Stimulated activated CD8-positive, alpha-beta memory T cell treated with anti-CD3 and anti-CD28 coated beads, Interleukin-15, amount 100 ng/mL, for 1 hour (primary cell): Measurements from ENCODE around the gene MYBL2.
A peak's percentile ranks its signal among the peaks of the same experiment; 100 is the strongest.

ENCODE experiments used
- DNase-seq: peaks from one replicate; pipeline ENCODE4 v3.0.0-alpha.2; 2020; ENCODE audit warnings: low read depth

Gene MYBL2

DNA sequence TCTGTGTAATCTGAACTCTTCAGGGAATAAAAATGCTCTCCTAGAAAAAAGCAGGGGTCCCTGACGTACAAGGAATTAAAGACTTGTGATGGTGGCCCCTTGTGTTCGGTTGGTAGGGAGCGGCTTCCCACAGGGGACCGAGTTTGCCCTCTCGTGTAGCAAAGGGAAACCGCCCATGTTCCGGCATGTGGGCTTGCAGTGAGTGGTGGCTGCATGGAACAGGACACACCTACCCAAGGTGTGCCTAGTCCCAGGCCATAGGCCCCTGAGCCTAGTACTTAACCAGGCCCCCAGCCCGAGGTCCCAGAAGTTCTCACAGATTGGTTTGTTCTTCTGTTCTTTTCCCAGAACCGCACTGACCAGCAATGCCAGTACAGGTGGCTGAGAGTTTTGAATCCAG lies 15.5 kb downstream of the MYBL2 start:
- no peak for DNase-seq

DNA sequence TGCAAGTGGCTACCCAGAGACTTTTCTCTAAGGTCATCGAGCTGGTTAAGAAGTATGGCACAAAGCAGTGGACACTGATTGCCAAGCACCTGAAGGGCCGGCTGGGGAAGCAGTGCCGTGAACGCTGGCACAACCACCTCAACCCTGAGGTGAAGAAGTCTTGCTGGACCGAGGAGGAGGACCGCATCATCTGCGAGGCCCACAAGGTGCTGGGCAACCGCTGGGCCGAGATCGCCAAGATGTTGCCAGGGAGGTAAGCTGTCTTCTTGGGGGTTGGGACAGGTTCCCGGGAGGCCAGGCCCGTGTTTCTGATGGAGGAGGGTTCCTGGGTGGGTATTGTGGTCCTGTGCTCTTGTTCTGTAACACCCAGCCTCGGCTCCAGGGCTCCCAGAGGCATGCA lies 19.9 kb downstream of the MYBL2 start:
- DNase-seq, result no peak

DNA sequence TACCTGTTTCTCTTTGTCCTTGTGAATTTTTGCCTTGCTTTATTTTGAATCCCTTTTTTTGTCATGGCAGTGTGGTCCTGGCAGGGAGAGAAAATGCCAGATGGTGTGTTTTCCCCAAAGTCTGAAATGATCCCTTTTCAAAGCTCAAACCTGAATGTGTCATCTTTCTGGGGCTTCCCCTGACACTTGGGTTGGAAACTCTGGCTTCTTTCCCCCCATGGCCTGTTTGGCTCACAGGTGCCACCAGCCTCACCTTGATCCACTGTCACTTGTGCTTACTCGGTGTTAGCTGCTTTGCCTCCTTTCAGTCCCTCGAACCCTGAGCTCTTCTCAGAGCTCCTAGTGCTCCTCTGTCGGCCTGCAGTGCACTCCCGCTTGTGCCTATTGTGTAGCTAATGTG lies 22.3 kb downstream of the MYBL2 start:
- no peak for DNase-seq

- no peak for DNase-seq
Observed at GRCh38 chr20:43690943-43691598, 24.2 kb downstream of the MYBL2 start.

DNA sequence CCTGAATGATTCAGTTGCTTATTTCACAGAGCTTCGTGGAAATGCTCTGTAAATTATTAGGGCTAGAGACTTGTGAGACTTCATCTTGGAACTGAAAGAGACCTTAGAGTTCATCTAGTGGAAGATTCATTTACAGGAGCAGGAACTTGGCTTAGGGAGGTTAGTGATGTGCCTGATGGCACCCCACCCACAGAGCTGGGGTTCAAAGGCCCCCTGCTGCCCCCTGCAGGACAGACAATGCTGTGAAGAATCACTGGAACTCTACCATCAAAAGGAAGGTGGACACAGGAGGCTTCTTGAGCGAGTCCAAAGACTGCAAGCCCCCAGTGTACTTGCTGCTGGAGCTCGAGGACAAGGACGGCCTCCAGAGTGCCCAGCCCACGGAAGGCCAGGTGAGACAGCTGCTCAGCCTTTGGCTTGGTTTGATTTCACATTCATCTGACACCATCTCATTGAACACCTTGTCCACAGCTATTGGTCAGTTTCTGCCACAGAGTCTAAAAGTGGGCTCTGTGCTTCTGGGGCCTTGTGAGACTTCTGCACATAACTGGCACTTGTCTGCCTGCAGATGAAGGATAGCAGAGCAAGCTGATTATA lies 25.1 kb downstream of the MYBL2 start:
- peak; percentile 14 for DNase-seq

DNA sequence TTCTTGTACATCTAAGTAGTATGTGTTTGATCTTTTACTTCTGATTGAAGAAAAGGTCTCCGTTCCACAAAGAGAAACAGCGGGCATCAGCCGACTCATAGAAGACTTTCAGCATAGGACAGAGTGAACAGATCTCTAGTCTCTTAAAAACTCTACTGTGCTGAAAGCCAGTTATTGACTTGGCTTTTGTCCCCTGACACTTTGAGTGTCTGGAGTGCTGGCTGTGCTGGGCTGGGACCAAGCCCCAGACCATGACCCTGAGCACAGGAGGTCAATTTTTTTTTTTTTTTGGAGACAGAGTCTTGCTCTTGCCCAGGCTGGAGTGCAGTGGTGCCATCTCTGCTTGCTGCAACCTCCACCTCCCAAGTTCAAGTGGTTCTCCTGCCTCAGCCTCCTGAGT lies 27.8 kb downstream of the MYBL2 start:
- no peak for DNase-seq

DNA sequence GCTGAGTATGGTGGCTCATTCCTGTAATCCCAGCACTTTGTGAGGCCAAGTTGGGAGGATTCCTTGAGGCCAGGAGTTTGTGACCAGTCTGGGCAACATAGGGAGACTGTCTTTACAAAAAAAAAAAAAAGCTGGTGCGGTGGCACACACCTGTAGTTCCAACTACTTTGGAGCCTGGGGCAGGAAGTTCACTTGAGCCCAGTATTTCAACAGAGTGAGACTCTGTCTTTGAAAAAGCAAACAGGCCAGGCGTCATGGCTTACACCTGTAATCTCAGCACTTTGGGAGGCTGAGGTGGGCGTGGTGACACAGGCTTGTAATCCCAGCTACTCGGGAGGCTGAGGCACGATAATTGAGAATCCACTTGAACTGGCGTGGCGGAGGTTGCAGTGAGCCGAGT lies 28.7 kb downstream of the MYBL2 start:
- no peak for DNase-seq

DNA sequence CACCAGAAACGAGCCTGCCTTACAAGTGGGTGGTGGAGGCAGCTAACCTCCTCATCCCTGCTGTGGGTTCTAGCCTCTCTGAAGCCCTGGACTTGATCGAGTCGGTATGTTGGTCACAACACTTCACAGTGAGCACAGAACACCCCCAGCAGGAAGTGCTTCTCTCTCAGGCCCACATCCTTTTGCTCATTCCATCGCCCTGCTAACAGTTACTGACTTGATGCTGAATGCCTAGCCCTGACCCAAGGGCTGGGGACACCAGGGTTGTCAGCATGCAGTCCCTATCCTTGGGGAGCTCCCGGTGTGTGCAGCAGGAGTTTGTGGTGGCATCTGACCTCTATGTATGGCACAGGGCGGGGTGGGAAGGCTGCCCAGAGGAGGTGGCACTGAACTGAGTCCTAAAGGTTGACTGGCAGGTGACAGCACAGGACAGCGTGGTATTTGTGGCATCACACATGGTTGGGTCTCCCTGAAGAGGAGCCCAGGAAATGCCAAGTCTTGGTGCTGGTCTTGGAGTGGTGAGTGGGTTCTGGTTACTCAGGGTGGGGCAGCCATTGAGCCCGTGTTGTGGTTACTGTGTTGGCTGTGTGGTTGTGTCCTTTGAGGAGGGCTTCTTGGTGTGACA lies 33.1 kb downstream of the MYBL2 start:
- DNase-seq, result no peak

DNA sequence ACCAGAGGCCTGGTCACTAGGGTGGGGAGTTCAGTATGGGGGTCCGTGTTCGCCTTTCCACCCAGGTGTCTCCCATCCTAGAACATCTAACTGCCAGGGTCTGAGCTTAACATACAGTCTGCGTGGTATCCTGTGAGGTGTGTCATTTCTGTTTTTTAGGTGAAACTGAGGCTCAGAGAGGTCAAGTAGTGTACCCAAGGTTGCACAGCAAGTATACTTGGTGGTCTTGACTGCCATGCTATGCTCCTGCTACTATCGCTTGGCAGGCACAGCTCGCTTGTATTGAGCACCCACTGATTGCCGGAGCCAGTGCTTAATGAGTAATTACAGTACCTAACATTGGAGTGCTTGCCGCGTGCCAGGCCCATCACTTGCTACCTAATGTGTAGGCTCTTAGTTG lies 33.7 kb downstream of the MYBL2 start:
- DNase-seq, result no peak

GRCh38 chr20:43702502-43702901 lies 35.6 kb downstream of the MYBL2 start:
- no peak for DNase-seq

GRCh38 chr20:43710370-43711044 lies 43.6 kb downstream of the MYBL2 start:
- DNase-seq, result no peak

DNA sequence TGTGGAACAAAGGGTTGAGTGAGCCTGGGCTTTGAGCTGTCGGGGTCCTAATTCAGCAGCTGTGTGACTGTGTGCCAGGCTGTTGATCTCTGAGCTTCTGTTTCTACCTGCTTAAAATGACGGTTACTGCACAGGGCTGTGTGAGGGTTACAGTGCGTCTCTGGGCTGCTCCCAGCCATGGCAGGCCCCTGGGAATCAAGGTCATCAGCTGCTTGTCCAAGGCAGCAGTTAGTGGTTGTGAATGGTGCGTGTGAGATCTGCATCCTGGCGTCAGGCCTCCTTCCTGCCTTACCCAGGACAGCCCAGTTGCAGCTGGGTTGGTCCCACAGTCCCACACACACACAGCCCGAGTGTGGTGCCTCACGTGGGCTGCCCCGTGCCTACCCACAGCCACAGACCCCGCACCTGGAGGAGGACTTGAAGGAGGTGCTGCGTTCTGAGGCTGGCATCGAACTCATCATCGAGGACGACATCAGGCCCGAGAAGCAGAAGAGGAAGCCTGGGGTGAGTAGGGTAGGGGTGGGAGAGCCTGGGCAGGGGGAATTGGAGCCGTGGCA lies 44.3 kb downstream of the MYBL2 start:
- no peak for DNase-seq

- no peak for DNase-seq
Observed at GRCh38 chr20:43715044-43715443, 48.1 kb downstream of the MYBL2 start.

GRCh38 chr20:43715511-43715910 lies 48.6 kb downstream of the MYBL2 start:
- no peak for DNase-seq

DNA sequence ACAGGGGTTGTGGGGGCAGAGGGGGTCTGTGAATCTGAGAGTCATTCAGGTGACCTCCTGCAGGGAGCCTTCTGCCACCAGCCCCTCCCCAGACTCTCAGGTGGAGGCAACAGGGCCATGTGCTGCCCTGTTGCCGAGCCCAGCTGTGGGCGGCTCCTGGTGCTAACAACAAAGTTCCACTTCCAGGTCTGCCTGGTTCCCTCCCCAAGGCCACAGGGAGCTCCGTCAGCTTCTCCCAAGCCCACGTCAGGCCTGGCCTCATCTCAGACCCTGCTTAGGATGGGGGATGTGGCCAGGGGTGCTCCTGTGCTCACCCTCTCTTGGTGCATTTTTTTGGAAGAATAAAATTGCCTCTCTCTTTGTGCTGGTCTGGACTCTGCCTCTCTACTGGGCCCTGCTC lies 49.2 kb downstream of the MYBL2 start:
- no peak for DNase-seq

DNA sequence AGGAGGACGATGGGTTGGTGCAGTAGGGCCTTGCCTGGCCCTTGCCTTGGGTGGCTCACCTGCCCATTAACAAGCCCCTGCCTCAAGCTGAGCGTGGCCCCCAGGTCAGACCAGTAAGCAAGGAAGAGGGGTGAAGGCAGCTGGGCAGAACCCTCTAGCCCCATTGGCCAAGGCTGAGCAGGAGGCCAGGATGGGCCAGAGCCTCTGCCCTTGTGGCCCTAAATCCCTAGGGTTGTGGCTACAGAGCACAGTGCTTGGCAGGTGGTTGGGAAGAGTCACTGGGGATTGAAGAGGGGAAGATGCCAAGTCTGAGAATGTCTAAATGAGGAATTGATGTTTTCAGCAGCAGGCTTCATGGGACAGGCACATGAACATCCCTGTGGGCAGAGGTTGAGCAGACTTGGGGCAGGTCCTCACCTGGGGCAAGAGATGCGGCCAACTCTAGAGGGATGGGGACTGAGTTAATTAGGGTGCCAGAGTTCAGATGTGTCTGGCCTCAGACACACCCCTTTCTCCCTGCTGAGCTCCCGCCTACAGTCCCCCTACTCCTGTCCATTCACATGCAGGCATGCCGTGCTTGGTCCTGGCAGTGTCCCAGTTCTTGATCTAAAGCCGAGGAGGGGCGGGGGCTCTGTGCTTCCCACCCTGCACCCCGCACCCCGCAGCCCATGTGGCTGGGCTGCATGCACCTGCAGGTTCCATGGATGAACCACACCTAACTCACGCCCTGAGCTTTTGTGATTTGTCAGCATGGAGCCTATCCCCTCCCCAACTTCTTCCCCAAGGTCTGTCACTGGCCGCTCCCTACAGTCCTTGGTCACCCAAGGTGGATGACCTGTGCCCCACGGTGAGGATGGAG lies 50.1 kb downstream of the MYBL2 start:
- DNase-seq, result no peak

GRCh38 chr20:43717616-43717995 lies 50.7 kb downstream of the MYBL2 start:
- no peak for DNase-seq

GRCh38 chr20:43720007-43720406 lies 53.1 kb downstream of the MYBL2 start:
- DNase-seq, result no peak

DNA sequence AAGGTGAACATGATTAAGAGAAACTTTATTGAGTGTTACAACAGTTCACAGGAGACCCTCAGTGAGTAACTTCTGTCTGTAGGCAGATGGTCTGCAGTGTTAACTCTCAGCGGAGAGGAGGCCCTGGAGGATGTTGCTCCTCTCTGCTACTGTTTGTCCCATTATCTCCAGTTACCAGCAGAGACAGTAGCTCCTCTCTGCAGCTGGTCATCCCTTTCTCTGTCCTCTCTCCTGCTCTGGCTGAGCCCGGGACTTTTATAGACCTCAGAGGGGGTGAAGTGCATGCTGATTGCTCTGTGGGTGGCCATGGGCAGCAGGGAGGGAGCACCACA lies 54.1 kb downstream of the MYBL2 start:
- no peak for DNase-seq

GRCh38 chr20:43721429-43722152 lies 54.7 kb downstream of the MYBL2 start:
- no peak for DNase-seq

- no peak for DNase-seq
Observed at GRCh38 chr20:43722153-43722505, 55.2 kb downstream of the MYBL2 start.

- DNase-seq, result no peak
Observed at GRCh38 chr20:43723186-43723585, 56.3 kb downstream of the MYBL2 start.
